CD4-positive, alpha-beta memory T cell (primary cell): ENCODE measurements around the gene PCDHGC4. TPM values are rescaled to one million over a fixed set of nuclear protein-coding genes. Genes with fewer than 3 reads are reported as not detected.

Experiments
- CTCF ChIA-PET: fragments of 350-600 bp; sonication (Branson Sonifier 250); formaldehyde crosslinking; loops from one replicate; lab custom pipeline; 2021; ENCODE audit warnings: inconsistent platforms; ENCODE audit not compliant: partially characterized antibody; lab: Charles Lee
- POLR2A ChIA-PET: fragments of 350-600 bp; sonication (Branson Sonifier 250); formaldehyde crosslinking; loops from one replicate; lab custom pipeline; 2021; ENCODE audit not compliant: partially characterized antibody; lab: Charles Lee
- DNase-seq, 5 donors: peaks; one replicate each; pipeline versions ENCODE4 v3.0.0 to v3.0.0-alpha.2; 2020 to 2022; ENCODE audit warnings: mixed read lengths in 1 of 5
- H3K27ac ChIP-seq: one replicate; pipeline ENCODE4 v1.7.0; 2013; ENCODE audit warnings: low read depth, low read length
- H3K27me3 ChIP-seq: 2 replicates; pipeline ENCODE4 v1.7.0; 2013; ENCODE audit warnings: mild to moderate bottlenecking, low read length, moderate library complexity; ENCODE audit not compliant: insufficient read depth
- H3K36me3 ChIP-seq: 2 replicates; pipeline ENCODE4 v1.7.0; 2013; ENCODE audit warnings: mild to moderate bottlenecking, low read length, moderate library complexity; ENCODE audit not compliant: insufficient read depth
- H3K4me1 ChIP-seq: 2 replicates; pipeline ENCODE4 v1.7.0; 2013; ENCODE audit warnings: mild to moderate bottlenecking, low read length, moderate library complexity; ENCODE audit not compliant: insufficient read depth
- H3K4me3 ChIP-seq, 2 donors: one replicate each; pipeline ENCODE4 v1.7.0; 2013; ENCODE audit warnings: low read length in 2 of 2, mild to moderate bottlenecking in 1 of 2
- H3K9me3 ChIP-seq, 2 donors: one replicate each; pipeline ENCODE4 v1.7.0; 2013; ENCODE audit warnings: low read length in 2 of 2, control low read depth in 1 of 2; ENCODE audit not compliant: control insufficient read depth in 1 of 2
- H3K27ac Mint-ChIP-seq, 7 donors: one replicate each; pipeline ENCODE4 v1.8.0; 2020 to 2021; ENCODE audit warnings: mixed read lengths in 7 of 7, mild to moderate bottlenecking in 6 of 7, inconsistent platforms in 3 of 7, moderate library complexity in 3 of 7
- H3K27me3 Mint-ChIP-seq, 2 donors: one replicate each; pipeline ENCODE4 v1.8.0; 2020 to 2021; ENCODE audit warnings: mixed read lengths in 2 of 2
- H3K36me3 Mint-ChIP-seq, 2 donors: one replicate each; pipeline ENCODE4 v1.8.0; 2020 to 2021; ENCODE audit warnings: mixed read lengths in 2 of 2, inconsistent platforms in 1 of 2, mild to moderate bottlenecking in 1 of 2
- H3K4me1 Mint-ChIP-seq, 4 donors: one replicate each; pipeline ENCODE4 v1.8.0; 2020 to 2021; ENCODE audit warnings: mixed read lengths in 4 of 4, mild to moderate bottlenecking in 1 of 4
- H3K4me3 Mint-ChIP-seq, 8 donors: one replicate each; pipeline ENCODE4 v1.8.0; 2020 to 2021; ENCODE audit warnings: mixed read lengths in 8 of 8, mild to moderate bottlenecking in 7 of 8, moderate library complexity in 6 of 8, inconsistent platforms in 3 of 8
- H3K9me3 Mint-ChIP-seq, 8 donors: one replicate each; pipeline ENCODE4 v1.8.0; 2020 to 2021; ENCODE audit warnings: mixed read lengths in 8 of 8, mild to moderate bottlenecking in 5 of 8, inconsistent platforms in 3 of 8, moderate library complexity in 1 of 8
- intact Hi-C: fragments of 100-400 bp; cut with micrococcal nuclease; formaldehyde crosslinking; loops from one replicate; pipeline ENCODE4 v1.15.1; 2023
- polyA plus RNA-seq, 2 donors: library from polyadenylated mRNA; unstranded; fragments of 300-500 nt; fragmentation: Illumina TruSeq; gene quantifications; one replicate each; pipeline ENCODE4 v1.2.3, GENCODE V29; 2021
- total RNA-seq, 2 experiments: library from RNA; stranded (reverse); gene quantifications; one replicate each; pipeline ENCODE4 v1.2.3, GENCODE V29; 2021

PCDHGC4 gene
- total and polyA plus RNA-seq, 4 experiments from 2014 or later, result 0.11 TPM; not detected in 3

DNA sequence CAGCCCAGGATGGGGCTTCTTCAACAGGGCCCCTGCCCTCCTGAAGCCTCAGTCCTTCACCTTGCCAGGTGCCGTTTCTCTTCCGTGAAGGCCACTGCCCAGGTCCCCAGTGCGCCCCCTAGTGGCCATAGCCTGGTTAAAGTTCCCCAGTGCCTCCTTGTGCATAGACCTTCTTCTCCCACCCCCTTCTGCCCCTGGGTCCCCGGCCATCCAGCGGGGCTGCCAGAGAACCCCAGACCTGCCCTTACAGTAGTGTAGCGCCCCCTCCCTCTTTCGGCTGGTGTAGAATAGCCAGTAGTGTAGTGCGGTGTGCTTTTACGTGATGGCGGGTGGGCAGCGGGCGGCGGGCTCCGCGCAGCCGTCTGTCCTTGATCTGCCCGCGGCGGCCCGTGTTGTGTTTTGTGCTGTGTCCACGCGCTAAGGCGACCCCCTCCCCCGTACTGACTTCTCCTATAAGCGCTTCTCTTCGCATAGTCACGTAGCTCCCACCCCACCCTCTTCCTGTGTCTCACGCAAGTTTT is 27.6 kb downstream of the PCDHGC4 start:
- peaks cover 20% of the 10 kb centered on the region for H3K4me1 ChIP-seq
- Mint-ChIP-seq H3K27ac (peak overlapping the region; percentile 6 to 89 (median 67)), H3K36me3 (peaks cover 23 to 44% of the 10 kb centered on the region in 2 donors), H3K4me1 (peaks cover 14 to 28% (median 22%) of the 10 kb centered on the region in 4 donors), H3K9me3 (no peaks in the 10 kb centered on the region), H3K27me3 (peaks cover 0 to 3% of the 10 kb centered on the region in 2 donors), H3K4me3 (peak overlapping the region; percentile 76 to 95 (median 90))
- no peaks in the 10 kb centered on the region for H3K27me3 ChIP-seq
- peak overlapping the region in 1 of 2 donors; percentile 70 for H3K4me3 ChIP-seq
- H3K9me3 ChIP-seq, result no peaks in the 10 kb centered on the region
- intact Hi-C loops, result loop anchor here (1.0 to 5.0 kb wide), 5 partner anchors 99 to 430 kb away; partner anchors contain the start of genes PCDHGB3 and TAF7
- POLR2A ChIA-PET, result interaction anchor here (1.4 to 3.1 kb wide), 4 partner anchors 12 to 192 kb away, joined by 5 to 12 read pairs (median 8); partner anchors contain the start of gene TAF7
- CTCF ChIA-PET, result interaction anchor here (0.8 to 8.1 kb wide), 42 partner anchors 11 to 289 kb away, joined by 3 to 144 read pairs (median 4); partner anchors contain the start of genes PCDHB14, PCDHB15, PCDHGA10 and PCDHGA11
- DNase-seq, result peak; percentile 73 to 80 (median 76)
- H3K36me3 ChIP-seq, result peaks cover 23% of the 10 kb centered on the region
- no peak overlapping the region for H3K27ac ChIP-seq

DNA sequence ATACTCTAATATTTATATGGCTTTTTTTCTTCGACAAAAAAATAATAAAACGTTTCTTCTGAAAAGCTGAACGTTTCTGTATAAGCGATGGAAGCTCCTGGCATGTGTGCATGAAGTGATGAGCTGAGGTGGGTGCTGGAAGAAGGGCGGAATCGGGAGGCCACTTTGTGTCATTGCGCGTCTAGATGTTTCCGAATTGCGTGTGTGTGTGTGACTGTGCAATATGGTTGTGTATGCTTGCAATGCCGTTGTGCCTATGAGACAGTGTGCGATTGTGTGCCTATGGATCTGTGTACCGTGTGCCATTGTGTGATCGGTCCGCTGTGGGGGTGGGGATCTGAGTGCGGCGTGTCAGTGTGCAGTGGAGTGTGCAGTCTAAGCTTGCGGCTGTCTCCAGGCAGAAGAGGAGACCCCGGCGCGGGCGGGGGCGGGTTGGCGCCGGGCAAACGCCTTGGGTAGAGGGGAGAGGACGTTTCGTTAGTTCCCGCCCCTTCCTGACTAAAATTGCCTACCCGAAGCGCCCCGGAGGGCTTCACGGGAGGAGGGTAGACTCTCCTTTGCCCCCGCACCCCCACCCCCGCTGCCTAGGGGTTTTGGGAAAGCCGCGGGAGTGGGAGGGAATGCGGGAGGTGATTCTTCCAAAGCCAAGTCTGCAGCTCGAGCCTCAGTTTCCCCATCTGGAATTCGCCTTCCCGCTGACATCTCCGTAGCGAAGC is 28.2 kb downstream of the PCDHGC4 start:
- Histone ChIP-seq H3K27ac (peak overlapping the region; percentile 24), H3K9me3 (no peaks in the 10 kb centered on the region), H3K36me3 (peaks cover 29% of the 10 kb centered on the region), H3K4me3 (peak overlapping the region; percentile 49 to 70), H3K4me1 (peaks cover 20% of the 10 kb centered on the region), H3K27me3 (no peaks in the 10 kb centered on the region)
- peaks cover 0 to 3% of the 10 kb centered on the region in 2 donors for H3K27me3 Mint-ChIP-seq
- peaks cover 29 to 51% of the 10 kb centered on the region in 2 donors for H3K36me3 Mint-ChIP-seq
- intact Hi-C loops, result loop anchor here (1.0 to 5.0 kb wide), 6 partner anchors 11 to 431 kb away; partner anchors contain the start of genes PCDHGB3 and TAF7
- no peaks in the 10 kb centered on the region for H3K9me3 Mint-ChIP-seq
- POLR2A ChIA-PET, result interaction anchor here (1.1 to 3.1 kb wide), 7 partner anchors 11 to 803 kb away, joined by 3 to 12 read pairs (median 5); partner anchors contain the start of genes PCDHGA10 and TAF7
- DNase-seq, result peak in 4 of 5 donors; percentile 16 to 34 (median 28)
- CTCF ChIA-PET, result interaction anchor here (0.5 to 8.1 kb wide), 39 partner anchors 12 to 630 kb away, joined by 3 to 144 read pairs (median 5); partner anchors contain the start of genes PCDHB14, PCDHGA10, PCDHGA11 and PCDHGA12
- peak overlapping the region; percentile 6 to 89 (median 67) for H3K27ac Mint-ChIP-seq
- peaks cover 14 to 28% (median 22%) of the 10 kb centered on the region in 4 donors for H3K4me1 Mint-ChIP-seq
- peak overlapping the region; percentile 81 to 95 (median 90) for H3K4me3 Mint-ChIP-seq

DNA sequence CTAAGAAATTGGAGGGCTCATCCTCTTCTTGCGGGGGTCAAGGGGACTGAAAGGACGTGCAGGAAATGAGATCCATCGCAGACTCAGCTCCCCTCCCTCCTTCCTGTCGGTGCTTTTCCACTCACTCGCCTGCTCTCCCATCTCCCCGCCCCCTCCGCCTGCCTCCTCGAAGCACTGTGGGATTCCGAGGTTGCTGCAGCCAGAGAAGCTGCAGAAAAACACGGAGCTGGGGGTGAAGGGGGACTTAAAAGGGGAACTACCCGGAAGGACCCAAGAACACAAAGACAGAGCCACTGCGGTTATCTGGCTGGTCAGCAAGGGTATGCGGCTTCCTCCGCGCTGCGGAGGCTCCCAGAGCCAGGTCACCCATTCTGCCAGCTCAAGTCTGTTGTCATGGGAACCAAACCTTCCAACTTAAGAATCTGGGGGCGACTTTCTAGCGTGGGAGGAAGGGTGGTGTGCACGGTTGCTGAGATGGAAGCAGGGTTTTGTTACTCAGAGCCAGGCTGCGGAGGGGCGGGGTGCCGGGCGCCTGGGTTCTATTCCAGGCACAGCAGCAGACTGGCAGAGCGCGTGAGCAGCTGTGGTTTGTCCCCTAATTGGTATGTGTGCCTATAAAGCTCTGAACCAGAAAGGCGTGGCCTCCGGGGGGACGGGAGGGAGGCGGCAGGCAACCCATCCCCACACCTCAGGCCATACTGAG is 28.9 kb downstream of the PCDHGC4 start:
- Histone ChIP-seq H3K4me1 (peaks cover 20% of the 10 kb centered on the region), H3K4me3 (peak overlapping the region; percentile 49 to 70), H3K27ac (peak overlapping the region; percentile 24), H3K36me3 (peaks cover 35% of the 10 kb centered on the region), H3K9me3 (no peaks in the 10 kb centered on the region), H3K27me3 (no peaks in the 10 kb centered on the region)
- intact Hi-C loops, result loop anchor here (1.0 to 5.0 kb wide), 2 partner anchors 11 to 431 kb away; no protein-coding TSS in a partner anchor
- ChIA-PET CTCF (interaction anchor here (0.5 to 8.1 kb wide), 25 partner anchors 11 to 629 kb away, joined by 3 to 144 read pairs (median 7); partner anchors contain the start of genes PCDHB14, PCDHGA10, PCDHGA11 and PCDHGA12), POLR2A (interaction anchor here (0.9 to 3.1 kb wide), 7 partner anchors 11 to 804 kb away, joined by 3 to 12 read pairs (median 4); partner anchors contain the start of genes PCDHGA10 and TAF7)
- peak; percentile 10 to 64 (median 26) for DNase-seq
- H3K4me1 Mint-ChIP-seq, result peaks cover 14 to 28% (median 22%) of the 10 kb centered on the region in 4 donors
- H3K9me3 Mint-ChIP-seq, result no peaks in the 10 kb centered on the region
- peak overlapping the region; percentile 80 to 95 (median 90) for H3K4me3 Mint-ChIP-seq
- H3K27ac Mint-ChIP-seq, result peak overlapping the region; percentile 52 to 89 (median 78)
- peaks cover 34 to 58% of the 10 kb centered on the region in 2 donors for H3K36me3 Mint-ChIP-seq
- peaks cover 0 to 3% of the 10 kb centered on the region in 2 donors for H3K27me3 Mint-ChIP-seq

DNA sequence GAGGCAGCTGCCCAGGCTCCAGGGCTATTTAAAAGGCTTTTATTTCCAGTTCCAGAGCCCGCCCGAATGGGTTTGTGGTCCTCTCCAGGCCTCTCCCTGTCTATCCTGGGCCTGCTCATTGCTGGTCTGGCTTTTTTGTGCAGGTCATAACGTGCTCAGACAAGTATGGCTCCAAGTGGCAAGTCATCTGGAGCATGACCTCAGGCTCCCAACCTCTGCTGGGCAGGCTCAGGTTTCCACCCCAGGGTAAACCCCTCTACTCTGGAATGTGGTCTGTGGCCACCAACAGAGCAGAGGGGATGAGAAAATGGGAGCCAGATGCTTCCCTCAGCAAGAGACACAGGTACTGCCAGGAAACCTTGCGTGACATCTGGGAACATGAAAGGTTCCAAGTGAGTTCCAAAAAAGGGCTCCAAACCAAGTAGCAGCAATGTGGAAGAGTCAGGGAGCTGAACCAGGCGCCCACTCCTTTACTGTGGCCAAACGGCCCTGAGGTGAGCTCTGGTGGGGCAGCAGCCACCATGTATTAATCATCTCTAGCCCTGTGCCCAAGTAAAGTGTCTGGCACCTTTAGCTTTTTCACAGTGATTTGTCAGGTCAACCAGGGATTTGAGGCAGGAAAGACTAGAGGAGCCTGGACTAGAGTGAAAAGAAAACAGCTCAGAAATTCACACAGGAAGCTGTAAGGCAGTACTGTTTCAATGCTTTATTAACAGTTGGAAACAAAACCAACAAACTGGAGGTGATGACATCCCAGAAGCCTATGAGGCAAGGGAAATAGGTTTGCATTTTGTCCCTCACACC is 29.7 kb downstream of the PCDHGC4 start:
- H3K27ac Mint-ChIP-seq, result peak overlapping the region; percentile 18 to 89 (median 60)
- intact Hi-C loops, result loop anchor here (5.0 kb wide), 1 partner anchor 432 kb away; no protein-coding TSS in a partner anchor
- H3K27me3 Mint-ChIP-seq, result peaks cover 0 to 3% of the 10 kb centered on the region in 2 donors
- H3K27me3 ChIP-seq, result no peaks in the 10 kb centered on the region
- H3K4me1 Mint-ChIP-seq, result peaks cover 14 to 28% (median 22%) of the 10 kb centered on the region in 4 donors
- H3K27ac ChIP-seq, result no peak overlapping the region
- peaks cover 43% of the 10 kb centered on the region for H3K36me3 ChIP-seq
- DNase-seq, result no peak
- peaks cover 41 to 65% of the 10 kb centered on the region in 2 donors for H3K36me3 Mint-ChIP-seq
- peak overlapping the region in 7 of 8 donors; percentile 30 to 95 (median 81) for H3K4me3 Mint-ChIP-seq
- no peaks in the 10 kb centered on the region for H3K9me3 Mint-ChIP-seq
- CTCF ChIA-PET, result interaction anchor here (0.8 to 8.1 kb wide), 16 partner anchors 8 to 194 kb away, joined by 3 to 144 read pairs (median 8); partner anchors contain the start of genes PCDHGA10, PCDHGA11, PCDHGB1 and PCDHGC3
- POLR2A ChIA-PET, result interaction anchor here (0.9 to 3.1 kb wide), 7 partner anchors 10 to 804 kb away, joined by 3 to 12 read pairs (median 4); partner anchors contain the start of genes PCDHGA10 and TAF7
- no peak overlapping the region for H3K4me3 ChIP-seq
- H3K9me3 ChIP-seq, result no peaks in the 10 kb centered on the region
- peaks cover 20% of the 10 kb centered on the region for H3K4me1 ChIP-seq

DNA sequence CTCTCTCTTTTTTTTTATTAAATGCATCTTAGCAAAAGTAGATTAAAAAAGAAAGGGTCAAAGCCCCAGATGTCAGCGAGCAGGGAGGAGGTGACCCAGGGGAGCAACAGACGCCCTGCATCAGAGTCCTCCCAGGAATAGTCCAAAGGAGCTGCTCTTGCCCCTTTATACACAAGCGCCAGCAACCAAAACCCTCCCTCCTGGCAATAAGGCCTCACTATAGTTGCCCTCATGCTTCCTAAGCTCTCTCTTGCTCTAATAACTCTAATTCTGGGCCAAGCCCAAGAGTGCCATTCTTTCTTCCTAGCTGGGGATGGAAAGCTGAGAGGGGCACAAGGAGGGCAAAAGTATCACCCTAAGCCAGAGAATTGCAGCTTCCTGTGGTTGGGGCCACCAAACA is 30.3 kb downstream of the PCDHGC4 start:
- Mint-ChIP-seq H3K4me3 (peak overlapping the region in 1 of 8 donors; percentile 32), H3K4me1 (peaks cover 14 to 28% (median 22%) of the 10 kb centered on the region in 4 donors), H3K9me3 (no peaks in the 10 kb centered on the region), H3K36me3 (peaks cover 47 to 71% of the 10 kb centered on the region in 2 donors), H3K27me3 (peaks cover 0 to 1% of the 10 kb centered on the region in 2 donors), H3K27ac (peak overlapping the region in 5 of 7 donors; percentile 2 to 70 (median 55))
- intact Hi-C loops, result no loop called here
- CTCF ChIA-PET, result interaction anchor here (0.9 to 8.1 kb wide), 7 partner anchors 8 to 104 kb away, joined by 3 to 144 read pairs (median 6); partner anchors contain the start of genes DIAPH1 and PCDHGA10
- no peak overlapping the region for H3K4me3 ChIP-seq
- H3K9me3 ChIP-seq, result no peaks in the 10 kb centered on the region
- H3K36me3 ChIP-seq, result peaks cover 49% of the 10 kb centered on the region
- H3K4me1 ChIP-seq, result peaks cover 20% of the 10 kb centered on the region
- DNase-seq, result no peak
- no peak overlapping the region for H3K27ac ChIP-seq
- POLR2A ChIA-PET, result interaction anchor here (2.1 to 3.1 kb wide), 2 partner anchors 9 to 195 kb away, joined by 4 to 12 read pairs; partner anchors contain the start of gene TAF7
- no peaks in the 10 kb centered on the region for H3K27me3 ChIP-seq
